Left lung (tissue), 10 donors: ENCODE data around the gene CDC34. TPM values are rescaled to one million over a fixed set of nuclear protein-coding genes. Genes with fewer than 3 reads are reported as not detected.

Experiments
- ATAC-seq: fragments of 200-7000 bp; cut with Tn5 transposase; one replicate; pipeline ENCODE4 v1.9.1; 2020; ENCODE audit warnings: moderate library complexity
- DNase-seq, 4 donors: peaks; one replicate each; pipeline ENCODE4 v3.0.0-alpha.2; 2013 to 2020
- H3K27ac ChIP-seq, 2 donors: fragments of 200-600 bp; sonication (generic) in 1 of 2; one replicate each; pipeline versions ENCODE4 v1.5.0 to v1.8.0; 2020 to 2021
- H3K27me3 ChIP-seq, 2 donors: fragments of 200-600 bp; sonication (generic) in 1 of 2; one replicate each; pipeline versions ENCODE4 v1.5.0 to v1.8.0; 2020 to 2021
- H3K36me3 ChIP-seq, 2 donors: fragments of 200-600 bp; sonication (generic) in 1 of 2; one replicate each; pipeline versions ENCODE4 v1.5.0 to v1.8.0; 2020 to 2021
- H3K4me1 ChIP-seq, 2 donors: fragments of 200-600 bp; one replicate each; pipeline ENCODE4 v1.8.0; 2021
- H3K4me3 ChIP-seq, 2 donors: fragments of 200-600 bp; sonication (generic) in 1 of 2; one replicate each; pipeline versions ENCODE4 v1.5.0 to v1.8.0; 2020 to 2021; ENCODE audit warnings: mild to moderate bottlenecking in 1 of 2
- H3K9me3 ChIP-seq, 2 donors: fragments of 200-600 bp; sonication (generic) in 1 of 2; one replicate each; pipeline versions ENCODE4 v1.5.0 to v1.8.0; 2020 to 2021
- intact Hi-C, 2 donors: fragments of 100-400 bp; cut with DNase I; formaldehyde crosslinking; loops; one replicate each; pipeline versions ENCODE4 v1.11.2 to v1.14.2; 2022
- polyA plus RNA-seq, 6 donors: library from polyadenylated mRNA; unstranded; fragments of 120-200 nt; gene quantifications; one replicate each; pipeline ENCODE4 v1.2.1, GENCODE V29; 2013; ENCODE audit not compliant: insufficient read length in 6 of 6
- total RNA-seq, 2 donors: library from RNA; stranded (reverse); fragmentation: NEBNext Ultra II Directional; extraction: Animal tissue kit (Norgen Biotek cat#: 25700); gene quantifications; one replicate each; pipeline ENCODE4 v1.2.1, GENCODE V29; 2021
- TF ChIP-seq, protein P1 (sequence below), 2 donors: fragments of 200-600 bp; sonication (generic) in 1 of 2; IDR thresholded peaks; one replicate each; pipeline versions ENCODE4 v1.5.0 to v1.8.0; 2021; ENCODE audit warnings: antibody characterized with exemption in 2 of 2
- donor health status: DM: no; HTN: yes; CAD: no.
- donor health status: DM: no; HTN: no; CAD: no.

CDC34 gene
- total and polyA plus RNA-seq, 8 donors, result 42.7 to 62.3 (median 55.0) TPM

DNA sequence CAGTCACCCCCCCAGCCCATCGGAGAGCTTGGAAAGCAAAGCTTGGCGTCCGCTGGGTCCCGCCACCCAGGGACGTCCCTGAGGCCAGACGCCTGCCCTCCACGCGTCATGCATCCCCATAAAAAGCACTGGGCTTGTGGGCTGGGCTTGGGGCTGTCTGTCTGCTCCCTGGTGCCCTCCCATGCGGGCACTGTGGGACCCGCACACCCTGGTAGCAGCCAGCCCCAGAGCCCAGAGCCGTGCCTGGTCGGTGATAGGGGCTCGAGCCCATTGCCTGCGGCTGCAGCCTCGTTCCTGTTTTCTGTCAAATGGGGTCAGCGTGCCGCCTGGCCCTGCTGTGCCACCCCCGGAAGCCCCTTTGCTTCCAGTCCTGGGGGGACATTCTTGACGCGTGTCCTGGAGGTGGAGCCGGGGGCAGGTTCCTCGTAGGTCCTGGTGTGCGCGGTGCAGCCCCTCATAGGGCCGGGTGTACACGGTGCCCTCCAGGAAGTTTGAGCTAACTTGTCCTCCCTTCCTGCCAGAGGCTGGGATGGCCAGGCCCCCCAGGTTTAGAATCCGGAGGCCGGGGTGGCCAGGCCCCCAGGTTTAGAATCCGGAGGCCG, 8.0 kb downstream of the CDC34 start:
- Histone ChIP-seq H3K27me3 (no peaks in the 10 kb centered on the region), H3K27ac (no peak overlapping the region), H3K9me3 (no peaks in the 10 kb centered on the region), H3K4me1 (peaks cover 7 to 11% of the 10 kb centered on the region in 2 donors), H3K36me3 (peaks cover 0 to 68% of the 10 kb centered on the region in 2 donors), H3K4me3 (no peak overlapping the region)
- intact Hi-C loops, result no loop called here
- ATAC-seq (no peak), DNase-seq (no peak)
- TF ChIP-seq, protein P1, sequence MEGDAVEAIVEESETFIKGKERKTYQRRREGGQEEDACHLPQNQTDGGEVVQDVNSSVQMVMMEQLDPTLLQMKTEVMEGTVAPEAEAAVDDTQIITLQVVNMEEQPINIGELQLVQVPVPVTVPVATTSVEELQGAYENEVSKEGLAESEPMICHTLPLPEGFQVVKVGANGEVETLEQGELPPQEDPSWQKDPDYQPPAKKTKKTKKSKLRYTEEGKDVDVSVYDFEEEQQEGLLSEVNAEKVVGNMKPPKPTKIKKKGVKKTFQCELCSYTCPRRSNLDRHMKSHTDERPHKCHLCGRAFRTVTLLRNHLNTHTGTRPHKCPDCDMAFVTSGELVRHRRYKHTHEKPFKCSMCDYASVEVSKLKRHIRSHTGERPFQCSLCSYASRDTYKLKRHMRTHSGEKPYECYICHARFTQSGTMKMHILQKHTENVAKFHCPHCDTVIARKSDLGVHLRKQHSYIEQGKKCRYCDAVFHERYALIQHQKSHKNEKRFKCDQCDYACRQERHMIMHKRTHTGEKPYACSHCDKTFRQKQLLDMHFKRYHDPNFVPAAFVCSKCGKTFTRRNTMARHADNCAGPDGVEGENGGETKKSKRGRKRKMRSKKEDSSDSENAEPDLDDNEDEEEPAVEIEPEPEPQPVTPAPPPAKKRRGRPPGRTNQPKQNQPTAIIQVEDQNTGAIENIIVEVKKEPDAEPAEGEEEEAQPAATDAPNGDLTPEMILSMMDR (IDR thresholded peaks at IDR 0.05), result no peak

DNA sequence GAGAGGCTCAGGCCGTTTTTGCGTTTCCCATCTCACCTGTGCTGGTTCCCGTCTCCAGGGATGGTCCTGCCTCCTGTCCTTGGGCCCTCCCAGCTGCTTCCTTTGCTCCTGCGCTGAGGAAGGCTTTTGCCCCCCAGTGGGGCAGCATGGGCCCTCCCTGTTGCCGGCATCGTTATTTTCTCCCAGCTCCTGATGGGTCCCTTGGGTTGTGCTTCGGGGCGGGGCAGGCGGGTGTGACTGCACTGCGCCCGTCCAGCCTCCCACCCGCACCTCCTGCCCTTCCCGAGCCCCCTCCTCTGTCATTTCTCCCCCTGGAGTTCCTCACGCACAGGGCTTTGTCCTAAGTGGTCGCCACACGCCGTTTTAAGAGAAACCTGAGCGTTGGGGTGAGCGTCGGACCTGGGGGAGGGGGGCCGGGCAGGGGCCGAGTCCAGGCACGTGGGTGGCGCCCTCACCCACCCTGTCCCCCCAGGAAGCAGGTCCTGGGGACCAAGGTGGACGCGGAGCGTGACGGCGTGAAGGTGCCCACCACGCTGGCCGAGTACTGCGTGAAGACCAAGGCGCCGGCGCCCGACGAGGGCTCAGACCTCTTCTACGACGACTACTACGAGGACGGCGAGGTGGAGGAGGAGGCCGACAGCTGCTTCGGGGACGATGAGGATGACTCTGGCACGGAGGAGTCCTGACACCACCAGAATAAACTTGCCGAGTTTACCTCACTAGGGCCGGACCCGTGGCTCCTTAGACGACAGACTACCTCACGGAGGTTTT, 9.5 kb downstream of the CDC34 start:
- Histone ChIP-seq H3K27ac (no peak overlapping the region), H3K4me3 (no peak overlapping the region), H3K9me3 (no peaks in the 10 kb centered on the region), H3K36me3 (peaks cover 0 to 60% of the 10 kb centered on the region in 2 donors), H3K4me1 (peaks cover 0 to 4% of the 10 kb centered on the region in 2 donors), H3K27me3 (no peaks in the 10 kb centered on the region)
- no peak for ATAC-seq
- intact Hi-C loops, result no loop called here
- no peak for DNase-seq
- TF ChIP-seq, protein P1 (IDR thresholded peaks at IDR 0.05), result no peak

DNA sequence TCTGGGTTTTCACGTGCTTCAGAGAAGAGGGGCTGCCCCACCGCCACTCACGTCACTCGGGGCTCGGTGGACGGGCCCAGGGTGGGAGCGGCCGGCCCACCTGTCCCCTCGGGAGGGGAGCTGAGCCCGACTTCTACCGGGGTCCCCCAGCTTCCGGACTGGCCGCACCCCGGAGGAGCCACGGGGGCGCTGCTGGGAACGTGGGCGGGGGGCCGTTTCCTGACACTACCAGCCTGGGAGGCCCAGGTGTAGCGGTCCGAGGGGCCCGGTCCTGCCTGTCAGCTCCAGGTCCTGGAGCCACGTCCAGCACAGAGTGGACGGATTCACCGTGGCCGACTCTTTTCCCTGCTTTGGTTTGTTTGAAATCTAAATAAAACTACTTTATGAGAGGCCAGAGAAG, 10.1 kb downstream of the CDC34 start:
- TF ChIP-seq, protein P1 (IDR thresholded peaks at IDR 0.05), result no peak
- intact Hi-C loops, result no loop called here
- H3K36me3 ChIP-seq, result peaks cover 0 to 54% of the 10 kb centered on the region in 2 donors
- no peaks in the 10 kb centered on the region for H3K4me1 ChIP-seq
- DNase-seq (no peak), ATAC-seq (no peak)
- no peak overlapping the region for H3K27ac ChIP-seq
- H3K4me3 ChIP-seq, result no peak overlapping the region
- H3K9me3 ChIP-seq, result no peaks in the 10 kb centered on the region
- no peaks in the 10 kb centered on the region for H3K27me3 ChIP-seq

DNA sequence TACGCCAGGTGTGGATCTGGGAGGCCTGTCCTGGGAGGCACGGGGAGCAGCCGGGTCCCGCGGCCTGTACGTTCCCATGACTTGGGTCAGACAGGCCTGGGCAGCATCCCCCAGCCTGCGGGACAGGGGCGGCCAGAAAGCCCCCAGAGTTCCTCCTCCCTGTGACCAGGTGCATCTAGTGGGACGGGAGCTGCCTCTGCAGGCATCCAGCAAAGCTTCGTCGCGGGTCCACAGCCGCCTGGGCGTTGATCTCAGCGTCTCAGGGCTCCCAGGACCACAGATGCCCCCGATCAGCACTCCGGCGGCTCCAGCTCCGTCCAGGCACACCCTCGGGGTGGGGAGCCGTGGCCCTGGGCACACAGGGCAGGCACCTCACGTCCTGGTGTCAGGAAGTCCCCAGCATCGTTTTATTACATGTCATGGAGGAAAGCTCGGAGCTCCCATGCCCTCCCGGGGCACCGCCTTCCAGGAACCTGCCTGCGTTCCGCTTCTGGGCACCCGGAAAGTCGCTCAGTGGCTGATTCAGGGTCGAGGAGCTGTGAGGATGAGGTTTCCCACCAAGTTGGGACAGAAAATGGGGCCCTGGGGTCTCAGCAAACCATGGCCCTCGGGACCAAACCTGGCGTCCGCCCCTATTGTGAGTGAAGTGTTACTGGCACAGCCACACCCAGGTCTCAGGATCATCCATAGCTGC, 10.8 kb downstream of the CDC34 start:
- H3K27ac ChIP-seq, result no peak overlapping the region
- no peak overlapping the region for H3K4me3 ChIP-seq
- H3K9me3 ChIP-seq, result no peaks in the 10 kb centered on the region
- TF ChIP-seq, protein P1 (IDR thresholded peaks at IDR 0.05), result no peak
- no peaks in the 10 kb centered on the region for H3K4me1 ChIP-seq
- H3K27me3 ChIP-seq, result no peaks in the 10 kb centered on the region
- H3K36me3 ChIP-seq, result peaks cover 0 to 48% of the 10 kb centered on the region in 2 donors
- no peak for ATAC-seq
- DNase-seq, result no peak
- intact Hi-C loops, result no loop called here
